Measurements from ENCODE around the gene KNL1. TPM values are rescaled to one million over a fixed set of nuclear protein-coding genes. Genes with fewer than 3 reads are reported as not detected.
"Not testable (repeated sequence)": the region's sequence is repeated elsewhere in the genome, so short reads cannot be mapped to it uniquely, and the experiment has no call there.

Gene KNL1
- total RNA-seq, 1 experiment from 2014 or later: 38.4 TPM

GRCh38 chr15:40647523-40647922 lies 53.5 kb downstream of the KNL1 start:
- in situ Hi-C loops (cut with HindIII; ENCODE audit: low sequenced_read_pairs): no loop called here
- no peak for DNase-seq (ENCODE audit: low spot score)

- in situ Hi-C loops (cut with HindIII; ENCODE audit: low sequenced_read_pairs): no loop called here
- DNase-seq (ENCODE audit: low spot score): no peak
Measured at GRCh38 chr15:40650479-40650878, 56.4 kb downstream of the KNL1 start.

GRCh38 chr15:40660686-40661085 lies 66.6 kb downstream of the KNL1 start:
- in situ Hi-C loops (cut with HindIII; ENCODE audit: low sequenced_read_pairs): no loop called here
- DNase-seq (ENCODE audit: low spot score): no peak

GRCh38 chr15:40664909-40665308 lies 70.9 kb downstream of the KNL1 start:
- in situ Hi-C loops (cut with HindIII; ENCODE audit: low sequenced_read_pairs): no loop called here
- no peak for DNase-seq (ENCODE audit: low spot score)

GRCh38 chr15:40676290-40676689 lies 82.2 kb downstream of the KNL1 start:
- in situ Hi-C loops (cut with HindIII; ENCODE audit: low sequenced_read_pairs); DNase-seq (ENCODE audit: low spot score): not testable (repeated sequence)

- in situ Hi-C loops (cut with HindIII; ENCODE audit: low sequenced_read_pairs); DNase-seq (ENCODE audit: low spot score): not testable (repeated sequence)
Measured at GRCh38 chr15:40676906-40677305, 82.9 kb downstream of the KNL1 start.

GRCh38 chr15:40680151-40680550 lies 86.1 kb downstream of the KNL1 start:
- DNase-seq (ENCODE audit: low spot score): no peak
- in situ Hi-C loops (cut with HindIII; ENCODE audit: low sequenced_read_pairs): no loop called here

- DNase-seq (ENCODE audit: low spot score); in situ Hi-C loops (cut with HindIII; ENCODE audit: low sequenced_read_pairs): not testable (repeated sequence)
Measured at GRCh38 chr15:40680959-40681358, 86.9 kb downstream of the KNL1 start.

- in situ Hi-C loops (cut with HindIII; ENCODE audit: low sequenced_read_pairs): no loop called here
- no peak for DNase-seq (ENCODE audit: low spot score)
Measured at GRCh38 chr15:40684381-40684780, 90.3 kb downstream of the KNL1 start.

- no peak for DNase-seq (ENCODE audit: low spot score)
- in situ Hi-C loops (cut with HindIII; ENCODE audit: low sequenced_read_pairs): no loop called here
Measured at GRCh38 chr15:40685376-40685775, 91.3 kb downstream of the KNL1 start.

- in situ Hi-C loops (cut with HindIII; ENCODE audit: low sequenced_read_pairs): no loop called here
- DNase-seq (ENCODE audit: low spot score): no peak
Measured at GRCh38 chr15:40688932-40689799, 95.1 kb downstream of the KNL1 start.

GRCh38 chr15:40691737-40692136 lies 97.7 kb downstream of the KNL1 start:
- in situ Hi-C loops (cut with HindIII; ENCODE audit: low sequenced_read_pairs): no loop called here
- no peak for DNase-seq (ENCODE audit: low spot score)

GRCh38 chr15:40693904-40694687 lies 100.0 kb downstream of the KNL1 start:
- in situ Hi-C loops (cut with HindIII; ENCODE audit: low sequenced_read_pairs): no loop called here
- DNase-seq (ENCODE audit: low spot score): no peak

GRCh38 chr15:40694688-40695468 lies 100.8 kb downstream of the KNL1 start, which contains the start of gene RAD51:
TSS of gene RAD51 (plus strand) at chr15:40695174. CDS start at chr15:40698759, 3,585 bp downstream.
- in situ Hi-C loops (cut with HindIII; ENCODE audit: low sequenced_read_pairs): no loop called here
- peak; percentile 88 for DNase-seq (ENCODE audit: low spot score)

GRCh38 chr15:40695469-40695890 lies 101.4 kb downstream of the KNL1 start:
- no peak for DNase-seq (ENCODE audit: low spot score)

GRCh38 chr15:40696228-40696627 lies 102.2 kb downstream of the KNL1 start:
- in situ Hi-C loops (cut with HindIII; ENCODE audit: low sequenced_read_pairs): no loop called here
- DNase-seq (ENCODE audit: low spot score): no peak

More at GRCh38 chr15:40695469-40695890, 101.4 kb downstream of the KNL1 start:
- in situ Hi-C loops (cut with HindIII; ENCODE audit: low sequenced_read_pairs): no loop called here

- in situ Hi-C loops (cut with HindIII; ENCODE audit: low sequenced_read_pairs): no loop called here
- no peak for DNase-seq (ENCODE audit: low spot score)
Measured at GRCh38 chr15:40697916-40698315, 103.9 kb downstream of the KNL1 start.

- in situ Hi-C loops (cut with HindIII; ENCODE audit: low sequenced_read_pairs): no loop called here
- DNase-seq (ENCODE audit: low spot score): no peak
Measured at GRCh38 chr15:40702077-40702476, 108.0 kb downstream of the KNL1 start.

GRCh38 chr15:40706121-40706520 lies 112.1 kb downstream of the KNL1 start:
- in situ Hi-C loops (cut with HindIII; ENCODE audit: low sequenced_read_pairs): no loop called here
- DNase-seq (ENCODE audit: low spot score): no peak

All from G401 (cell line).